Tibial artery (tissue), 4 donors: ENCODE results near the gene MIEF1.

Experiments used
- DNase-seq, 2 donors: peaks; one replicate each; pipeline ENCODE4 v3.0.0-alpha.2; 2019
- H3K27ac ChIP-seq, 2 donors: fragments of 200-600 bp; sonication (generic) in 1 of 2; 1 replicate in 1 of 2; 2 replicates in 1 of 2; pipeline ENCODE4 v1.5.1; 2018 to 2019; ENCODE audit warnings: mild to moderate bottlenecking in 1 of 2
- H3K27me3 ChIP-seq, 2 donors: fragments of 200-600 bp; sonication (generic) in 1 of 2; one replicate each; pipeline versions ENCODE4 v1.5.1 to v1.6.0; 2016 to 2019
- H3K36me3 ChIP-seq, 3 donors: fragments of 200-600 bp; sonication (generic) in 2 of 3; one replicate each; pipeline ENCODE4 v1.5.1; 2016 to 2019; ENCODE audit warnings: mild to moderate bottlenecking in 2 of 3
- H3K4me1 ChIP-seq, 4 donors: fragments of 200-600 bp; sonication (generic) in 2 of 4; 1 replicate in 3 of 4; 2 replicates in 1 of 4; pipeline ENCODE4 v1.5.1; 2016 to 2019
- H3K4me3 ChIP-seq, 2 donors: fragments of 200-600 bp; sonication (generic) in 1 of 2; 1 replicate in 1 of 2; 2 replicates in 1 of 2; pipeline ENCODE4 v1.5.1; 2018 to 2019; ENCODE audit warnings: mild to moderate bottlenecking in 2 of 2
- H3K9me3 ChIP-seq, 3 donors: fragments of 200-600 bp; sonication (generic) in 1 of 3; one replicate each; pipeline ENCODE4 v1.5.1; 2016 to 2019
- intact Hi-C: fragments of 100-400 bp; cut with DNase I; formaldehyde crosslinking; loops from one replicate; pipeline ENCODE4 v1.15.0; 2023; ENCODE audit warnings: low total_unique reads
- TF ChIP-seq, protein P1 (sequence below), 2 experiments: fragments of 200-600 bp in 1 of 2; fragments of 450-650 bp in 1 of 2; IDR thresholded peaks; one replicate each; pipeline ENCODE4 v1.5.1; 2017 to 2019; ENCODE audit warnings: antibody characterized with exemption in 2 of 2, mild to moderate bottlenecking in 1 of 2, moderate library complexity in 1 of 2

MIEF1 gene

DNA sequence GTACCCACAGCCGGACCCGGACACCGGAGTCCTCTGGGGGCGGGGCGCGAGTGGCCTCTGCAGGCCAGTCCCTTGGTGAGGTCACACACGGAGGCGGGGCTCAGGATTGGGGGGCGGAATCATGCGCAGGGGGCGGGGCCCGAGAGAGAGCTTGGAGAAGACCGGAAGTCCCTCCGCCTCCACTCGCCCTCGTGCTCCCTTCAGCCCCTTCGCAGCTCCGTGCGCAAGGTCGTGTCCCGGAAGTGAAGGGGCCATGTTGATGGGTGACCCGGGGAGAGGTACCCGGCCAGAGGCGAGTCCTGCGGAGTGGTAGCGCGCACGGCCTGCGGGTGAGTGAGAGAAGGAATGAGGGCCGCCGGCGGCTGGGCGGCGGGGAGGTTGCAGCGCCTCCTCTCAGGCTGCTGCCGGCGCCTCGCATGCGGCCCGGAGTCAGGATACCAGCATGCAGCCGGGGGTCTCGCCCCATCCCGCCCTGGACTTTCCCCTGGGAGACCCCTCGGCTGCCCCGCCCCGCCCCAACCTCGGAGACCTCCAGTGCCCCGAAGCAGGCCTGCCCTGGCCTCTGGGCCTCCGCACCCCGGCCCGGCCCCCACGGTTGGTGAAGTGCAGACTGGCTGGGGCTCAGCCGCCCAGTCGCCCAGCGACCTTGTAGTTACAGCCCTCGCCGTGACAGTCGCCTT lies at the start of gene MIEF1:
MIEF1 (plus strand) TSS at position 182 of the 680 bp plus-strand sequence. CDS start 9,005 bp downstream, outside the sequence.
- intact Hi-C loops: loop anchor here (5.0 kb wide), 1 partner anchor 100 kb away; no protein-coding TSS in a partner anchor
- H3K4me1 ChIP-seq: peaks cover 0 to 36% (median 28%) of the 10 kb centered on the region in 4 donors
- peak; percentile 99 for DNase-seq

DNA sequence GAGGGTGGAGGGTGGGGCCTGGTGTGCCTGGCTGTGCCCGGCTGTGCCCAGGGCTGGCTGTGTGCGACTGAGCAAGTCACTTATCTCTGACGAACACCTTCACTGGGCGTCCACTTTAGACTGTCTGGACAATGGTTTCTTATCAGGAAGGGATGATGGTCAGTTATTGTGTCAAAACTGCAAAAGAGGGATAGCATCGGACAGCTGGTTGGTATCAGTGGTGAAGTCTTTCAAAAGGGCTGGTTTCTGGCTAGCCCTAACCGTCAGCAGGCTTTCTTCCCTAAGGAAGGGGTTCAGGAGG lies 49.4 kb upstream of the MIEF1 start:
- no peak overlapping the region for H3K27ac ChIP-seq
- no peak for DNase-seq
- no peaks in the 10 kb centered on the region for H3K36me3 ChIP-seq
- TF ChIP-seq, protein P1, sequence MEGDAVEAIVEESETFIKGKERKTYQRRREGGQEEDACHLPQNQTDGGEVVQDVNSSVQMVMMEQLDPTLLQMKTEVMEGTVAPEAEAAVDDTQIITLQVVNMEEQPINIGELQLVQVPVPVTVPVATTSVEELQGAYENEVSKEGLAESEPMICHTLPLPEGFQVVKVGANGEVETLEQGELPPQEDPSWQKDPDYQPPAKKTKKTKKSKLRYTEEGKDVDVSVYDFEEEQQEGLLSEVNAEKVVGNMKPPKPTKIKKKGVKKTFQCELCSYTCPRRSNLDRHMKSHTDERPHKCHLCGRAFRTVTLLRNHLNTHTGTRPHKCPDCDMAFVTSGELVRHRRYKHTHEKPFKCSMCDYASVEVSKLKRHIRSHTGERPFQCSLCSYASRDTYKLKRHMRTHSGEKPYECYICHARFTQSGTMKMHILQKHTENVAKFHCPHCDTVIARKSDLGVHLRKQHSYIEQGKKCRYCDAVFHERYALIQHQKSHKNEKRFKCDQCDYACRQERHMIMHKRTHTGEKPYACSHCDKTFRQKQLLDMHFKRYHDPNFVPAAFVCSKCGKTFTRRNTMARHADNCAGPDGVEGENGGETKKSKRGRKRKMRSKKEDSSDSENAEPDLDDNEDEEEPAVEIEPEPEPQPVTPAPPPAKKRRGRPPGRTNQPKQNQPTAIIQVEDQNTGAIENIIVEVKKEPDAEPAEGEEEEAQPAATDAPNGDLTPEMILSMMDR (IDR thresholded peaks at IDR 0.05): no peak
- H3K4me1 ChIP-seq: peaks cover 0 to 11% (median 6%) of the 10 kb centered on the region in 4 donors
- H3K27me3 ChIP-seq: peaks cover 0 to 53% of the 10 kb centered on the region in 2 donors
- H3K9me3 ChIP-seq: no peaks in the 10 kb centered on the region
- H3K4me3 ChIP-seq: no peak overlapping the region
- intact Hi-C loops: no loop called here

More for the DNA sequence above, at the start of gene MIEF1:
- H3K9me3 ChIP-seq: no peaks in the 10 kb centered on the region
- no peaks in the 10 kb centered on the region for H3K27me3 ChIP-seq
- peak within 1 kb of the TSS; percentile 67 to 71 for H3K27ac ChIP-seq
- TF ChIP-seq, protein P1 (IDR thresholded peaks at IDR 0.05): no peak
- peaks cover 21 to 36% (median 28%) of the 10 kb centered on the region in 3 donors for H3K36me3 ChIP-seq
- peak within 1 kb of the TSS; percentile 75 to 94 for H3K4me3 ChIP-seq

DNA sequence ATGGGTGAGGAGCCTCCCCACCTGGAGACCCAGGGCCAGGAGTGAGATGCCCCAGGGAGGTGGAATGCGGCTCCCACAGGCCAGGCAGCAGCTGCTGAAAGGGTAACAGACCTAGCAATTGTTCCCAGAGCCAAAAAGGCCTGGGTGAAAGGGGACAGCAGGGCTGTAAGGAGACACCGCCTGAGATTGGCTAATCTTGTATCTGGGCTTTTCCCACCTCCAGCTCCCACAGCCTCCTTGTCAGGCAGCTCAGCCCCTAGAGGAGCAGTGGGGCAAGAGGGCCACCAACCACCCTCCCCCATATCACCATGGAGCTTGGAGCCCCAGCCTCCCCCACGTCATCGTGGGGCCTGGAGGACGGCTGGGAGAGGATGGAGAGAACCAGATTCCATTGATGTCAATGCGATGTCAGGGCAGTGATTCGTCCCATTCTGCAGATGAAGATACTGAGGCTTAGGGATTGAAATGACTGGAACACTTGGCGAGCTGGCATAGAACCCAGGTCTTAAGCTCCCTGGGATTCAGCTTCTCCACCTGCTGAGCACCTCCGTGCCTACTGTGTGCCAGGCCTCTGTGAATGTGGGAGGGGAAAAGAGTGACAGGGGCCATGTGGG lies 48.2 kb upstream of the MIEF1 start:
- TF ChIP-seq, protein P1 (IDR thresholded peaks at IDR 0.05): no peak
- intact Hi-C loops: no loop called here
- H3K4me1 ChIP-seq: peaks cover 0 to 19% (median 12%) of the 10 kb centered on the region in 4 donors

DNA sequence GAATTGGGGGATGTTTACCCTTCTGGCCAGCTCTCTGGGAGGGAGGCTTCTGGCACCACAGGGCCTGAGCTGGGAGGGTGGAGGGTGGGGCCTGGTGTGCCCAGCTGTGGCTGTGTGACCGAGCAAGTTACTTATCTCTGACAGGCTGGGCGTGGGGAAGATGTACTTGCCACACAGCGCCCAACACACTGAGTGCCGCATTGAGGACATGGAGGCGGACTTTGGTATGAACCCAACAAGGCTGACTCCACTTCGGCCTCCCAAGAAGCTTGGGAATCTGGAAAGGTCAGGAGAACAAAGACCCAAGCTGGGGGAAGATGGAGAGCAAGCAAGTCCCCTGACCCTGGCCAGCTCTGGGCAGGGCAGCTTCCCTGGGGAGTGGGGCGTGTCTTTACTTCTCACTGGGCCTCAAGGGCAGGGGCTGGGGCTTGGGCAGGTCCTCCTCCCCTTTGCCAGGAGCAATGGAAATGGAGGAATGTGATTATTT lies 47.7 kb upstream of the MIEF1 start:
- Histone ChIP-seq H3K9me3 (no peaks in the 10 kb centered on the region), H3K27ac (no peak overlapping the region), H3K4me1 (peaks cover 0 to 19% (median 12%) of the 10 kb centered on the region in 4 donors), H3K36me3 (no peaks in the 10 kb centered on the region), H3K4me3 (no peak overlapping the region), H3K27me3 (peaks cover 0 to 56% of the 10 kb centered on the region in 2 donors)
- intact Hi-C loops: no loop called here
- TF ChIP-seq, protein P1 (IDR thresholded peaks at IDR 0.05): no peak
- DNase-seq: no peak

More for the DNA sequence above, 48.2 kb upstream of the MIEF1 start:
- no peaks in the 10 kb centered on the region for H3K36me3 ChIP-seq
- H3K4me3 ChIP-seq: no peak overlapping the region
- H3K27ac ChIP-seq: no peak overlapping the region
- H3K27me3 ChIP-seq: peaks cover 0 to 55% of the 10 kb centered on the region in 2 donors
- DNase-seq: no peak
- H3K9me3 ChIP-seq: no peaks in the 10 kb centered on the region

DNA sequence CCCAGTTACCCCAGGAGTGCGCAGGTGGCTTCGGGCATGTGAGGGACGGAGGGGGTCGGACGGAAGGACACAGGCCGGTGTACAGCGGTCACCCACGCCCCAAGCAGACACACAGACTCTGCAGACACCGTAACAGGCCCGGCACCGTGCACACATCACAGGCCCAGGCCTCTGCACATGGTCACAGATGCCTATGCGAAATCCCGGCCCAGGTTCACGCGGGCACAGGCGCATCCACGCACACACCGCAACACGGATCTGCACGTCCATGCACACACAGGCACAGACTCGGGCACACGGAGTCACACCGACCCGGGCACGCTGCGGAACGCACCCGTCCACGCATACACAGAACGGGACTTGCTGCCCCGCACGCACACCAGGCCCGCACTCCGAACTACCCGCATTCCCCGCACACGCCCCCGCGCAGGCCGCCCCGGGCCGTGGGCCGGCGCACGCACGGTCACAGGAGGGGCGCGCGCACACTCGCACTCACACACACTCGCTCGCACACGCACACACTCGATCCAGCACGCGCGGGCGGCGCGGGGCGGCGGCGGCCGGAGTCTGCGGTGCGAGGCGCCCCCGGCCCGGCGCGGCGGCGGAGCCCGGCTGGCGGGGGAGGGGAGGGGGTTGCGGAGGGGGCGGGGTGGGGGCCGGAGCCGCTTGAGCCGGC lies 45.4 kb upstream of the MIEF1 start, which contains the start of gene MGAT3:
MGAT3 (plus strand) TSS at position 491 of the 676 bp plus-strand sequence. CDS start 30,336 bp downstream, outside the sequence.
- intact Hi-C loops: no loop called here
- Histone ChIP-seq H3K4me1 (peaks cover 0 to 19% (median 12%) of the 10 kb centered on the region in 4 donors), H3K9me3 (no peaks in the 10 kb centered on the region), H3K36me3 (no peaks in the 10 kb centered on the region), H3K27me3 (peaks cover 0 to 56% of the 10 kb centered on the region in 2 donors), H3K4me3 (peak within 1 kb of the TSS; percentile 28 to 49), H3K27ac (no peak within 1 kb of the TSS)
- no peak for DNase-seq
- TF ChIP-seq, protein P1 (IDR thresholded peaks at IDR 0.05): no peak
